Measurements from ENCODE around the gene TCF4.

The TCF4 gene

GRCh38 chr18:55405475-55405874, 182.5 kb downstream of the TCF4 start:
- no peak for DNase-seq

- no peak for DNase-seq
Measured at GRCh38 chr18:55404832-55405465, 183.0 kb downstream of the TCF4 start.

GRCh38 chr18:55404136-55404830, 183.7 kb downstream of the TCF4 start:
- DNase-seq: no peak

- DNase-seq: no peak
Measured at GRCh38 chr18:55403421-55403949, 184.5 kb downstream of the TCF4 start.

- no peak for DNase-seq
Measured at GRCh38 chr18:55402731-55403405, 185.1 kb downstream of the TCF4 start.

- DNase-seq: no peak
Measured at GRCh38 chr18:55401638-55402191, 186.3 kb downstream of the TCF4 start.

DNA sequence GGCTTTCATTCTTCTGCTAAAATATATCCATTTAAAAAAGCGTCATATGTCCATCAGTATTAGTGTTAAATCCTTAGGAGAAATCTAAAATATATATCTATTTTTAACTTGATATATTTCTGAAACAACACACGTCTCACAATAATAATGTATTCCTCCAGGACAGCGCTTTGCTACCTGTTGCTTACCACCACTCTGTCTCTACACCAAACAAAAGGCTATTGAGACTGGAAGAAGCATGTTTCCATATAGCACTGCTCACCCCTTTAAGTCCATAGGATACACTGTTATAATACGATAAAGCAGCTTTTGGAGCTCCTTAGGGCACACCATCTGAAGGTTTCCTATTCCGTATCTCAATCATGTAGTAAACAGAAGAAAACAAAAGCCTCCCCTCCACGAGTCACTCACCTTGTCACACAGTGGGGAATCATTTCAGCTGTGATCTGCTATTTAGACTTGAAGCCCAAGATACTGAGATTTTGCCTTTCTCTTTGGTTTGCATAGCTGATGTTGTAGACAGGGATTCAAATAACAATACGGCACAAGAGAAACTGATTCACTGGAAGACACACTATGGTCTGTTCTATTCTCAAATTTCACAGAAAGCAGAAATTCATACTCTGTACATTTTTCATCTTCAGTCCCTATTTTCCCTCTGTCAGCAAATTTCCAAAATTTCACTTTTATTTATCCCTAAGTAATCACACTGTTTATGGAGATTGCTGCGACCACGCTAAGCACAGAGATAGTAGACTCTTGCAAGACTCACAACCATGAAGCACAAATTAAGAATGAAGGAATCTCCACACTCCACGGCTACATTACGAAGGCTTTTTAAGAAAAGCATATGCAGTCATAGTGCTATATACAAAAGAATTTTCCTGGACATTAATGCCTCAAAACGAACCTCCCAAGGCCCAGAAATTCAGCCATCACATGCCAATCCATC, 187.1 kb downstream of the TCF4 start:
- no peak for DNase-seq

DNA sequence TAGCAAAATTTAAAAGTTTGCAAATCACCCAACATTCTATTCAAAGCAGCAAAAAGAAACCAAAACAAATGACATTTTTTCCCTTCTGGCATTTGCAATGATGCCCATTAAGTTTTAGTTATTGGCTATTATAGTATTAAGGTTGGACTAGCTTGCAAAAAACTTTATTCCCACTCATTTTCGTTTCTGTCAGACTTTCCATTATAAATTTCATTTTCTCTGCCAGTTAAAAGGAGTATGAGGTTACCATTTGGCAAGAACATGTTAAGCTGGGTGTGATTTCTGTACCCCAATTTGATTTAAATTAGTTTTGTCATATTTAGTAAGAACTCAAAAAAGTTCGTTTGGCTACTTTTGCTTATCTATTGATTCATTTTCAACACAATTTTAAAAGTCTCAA, 187.9 kb downstream of the TCF4 start:
- DNase-seq: no peak

DNA sequence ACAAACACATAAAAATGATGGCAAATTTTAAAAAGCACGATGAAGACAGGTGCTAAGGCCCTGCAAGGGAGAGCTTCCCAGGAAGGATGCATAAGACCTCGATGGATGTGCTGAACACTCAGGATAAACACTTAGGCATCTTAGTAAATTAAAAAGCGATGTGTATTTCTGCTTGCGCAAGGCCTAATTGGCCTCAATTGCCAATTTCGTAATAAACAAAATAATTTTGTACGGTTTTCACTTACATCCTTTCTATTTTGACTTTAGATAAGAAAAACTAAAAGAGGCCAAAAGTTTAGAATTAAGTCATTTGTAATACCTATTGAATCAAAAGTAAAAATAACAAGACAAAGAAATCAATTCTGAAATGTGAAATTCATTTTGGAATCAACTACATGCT, 189.1 kb downstream of the TCF4 start:
- DNase-seq: no peak

- no peak for DNase-seq
Measured at GRCh38 chr18:55396979-55397378, 191.0 kb downstream of the TCF4 start.

DNA sequence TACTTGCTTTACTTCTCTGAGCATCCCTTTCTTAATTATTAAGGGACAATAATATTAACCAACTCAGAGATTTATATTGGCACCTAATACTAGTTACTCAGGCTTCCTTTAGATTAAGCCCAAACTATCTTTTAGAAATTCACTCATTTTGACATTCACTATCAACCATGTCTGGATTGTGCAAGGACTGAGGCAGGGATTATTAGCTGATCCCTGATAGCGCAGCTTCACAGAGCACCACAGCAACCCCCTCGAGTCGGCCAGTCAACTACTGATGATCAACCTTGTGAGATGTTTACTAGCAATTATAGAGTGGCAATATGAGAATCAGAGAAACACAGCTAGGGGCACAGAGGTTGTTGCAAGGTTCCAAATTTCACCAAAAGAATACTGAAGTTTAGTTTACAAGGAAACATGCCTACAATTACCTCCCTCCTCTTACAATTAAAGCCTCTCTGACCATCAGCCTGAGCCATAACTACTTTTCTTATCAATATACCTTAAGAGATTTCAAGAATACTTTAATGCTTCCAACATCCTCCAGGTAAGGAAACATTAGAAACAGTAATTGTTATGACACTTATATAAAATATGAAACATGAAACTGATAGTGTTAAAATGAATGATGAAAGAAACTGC, 191.6 kb downstream of the TCF4 start:
- no peak for DNase-seq

GRCh38 chr18:55395799-55396198, 192.2 kb downstream of the TCF4 start:
- DNase-seq: no peak

DNA sequence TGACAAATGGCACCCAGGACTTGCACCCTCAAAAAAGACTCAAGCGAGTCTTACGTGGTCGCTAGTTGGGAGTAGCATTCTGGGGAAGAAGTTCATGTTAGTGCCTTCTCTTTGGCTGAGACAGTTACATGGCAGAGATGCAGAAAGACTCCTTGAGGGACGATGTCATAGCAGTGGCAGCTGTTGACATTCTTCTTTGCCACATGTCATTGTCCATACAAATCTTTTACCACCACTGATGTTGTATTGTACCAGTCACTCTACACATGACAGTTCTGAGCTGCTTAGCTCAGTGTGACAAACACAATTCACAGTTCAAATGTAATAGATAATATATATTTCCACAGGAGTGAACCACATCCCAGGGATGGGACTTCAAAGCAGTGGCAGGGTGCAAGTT, 197.1 kb downstream of the TCF4 start:
- no peak for DNase-seq

- DNase-seq: no peak
Measured at GRCh38 chr18:55387139-55387984, 200.6 kb downstream of the TCF4 start.

- DNase-seq: no peak
Measured at GRCh38 chr18:55386545-55386944, 201.4 kb downstream of the TCF4 start.

GRCh38 chr18:55385770-55386169, 202.2 kb downstream of the TCF4 start:
- no peak for DNase-seq

- DNase-seq: no peak
Measured at GRCh38 chr18:55384551-55385275, 203.3 kb downstream of the TCF4 start.

GRCh38 chr18:55384115-55384514, 203.9 kb downstream of the TCF4 start:
- DNase-seq: no peak

GRCh38 chr18:55382277-55382805, 205.7 kb downstream of the TCF4 start:
- no peak for DNase-seq

DNA sequence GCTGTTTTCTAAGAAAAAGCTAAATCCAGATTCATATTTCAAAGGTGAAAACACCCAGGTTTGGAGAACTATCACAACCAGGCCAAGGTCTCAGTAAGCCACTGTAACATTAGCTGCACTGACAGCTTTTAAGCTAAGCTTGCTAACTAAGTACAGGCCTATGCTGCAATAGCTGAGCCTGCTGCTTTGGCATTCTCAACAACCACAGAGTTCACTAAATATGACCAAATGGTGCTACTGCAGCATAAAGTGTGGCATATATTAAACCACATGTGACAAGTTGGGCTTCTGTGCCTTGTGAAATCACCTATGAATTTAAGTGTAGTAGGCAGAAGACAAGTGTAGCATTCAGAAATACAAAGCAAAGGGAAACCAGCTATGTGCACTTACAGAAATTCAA, 206.7 kb downstream of the TCF4 start:
- no peak for DNase-seq
